HG02588 (cell line): ENCODE measurements around the gene PDCD1.
"Not testable (repeated sequence)": the region's sequence is repeated elsewhere in the genome, so short reads cannot be mapped to it uniquely, and the experiment has no call there.

ENCODE experiments used
- ATAC-seq: cut with Tn5 transposase; IDR thresholded peaks from one replicate; pipeline ENCODE4 v1.9.1; 2021; ENCODE audit warnings: mild to moderate bottlenecking, moderate library complexity; ENCODE audit not compliant: unreplicated experiment

PDCD1 gene

DNA sequence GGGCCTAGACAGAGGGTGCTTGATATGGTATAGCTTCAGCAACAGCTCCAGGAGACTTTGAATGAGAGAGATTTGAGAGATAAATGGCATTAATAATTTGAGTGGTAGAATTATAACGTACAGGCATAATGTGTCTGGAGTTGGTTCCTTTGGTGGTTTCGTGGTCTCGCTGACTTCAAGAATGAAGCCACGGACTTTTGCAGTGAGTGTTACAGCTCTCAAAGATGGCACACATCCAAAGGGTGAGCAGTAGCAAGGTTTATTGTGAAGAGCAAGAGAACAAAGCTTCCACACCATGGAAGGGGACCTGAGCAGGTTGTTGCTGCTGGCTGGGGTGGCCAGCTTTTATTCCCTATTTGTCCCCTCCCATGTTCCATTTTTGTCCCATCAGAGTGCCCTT, 23.1 kb downstream of the PDCD1 start:
- no peak for ATAC-seq

DNA sequence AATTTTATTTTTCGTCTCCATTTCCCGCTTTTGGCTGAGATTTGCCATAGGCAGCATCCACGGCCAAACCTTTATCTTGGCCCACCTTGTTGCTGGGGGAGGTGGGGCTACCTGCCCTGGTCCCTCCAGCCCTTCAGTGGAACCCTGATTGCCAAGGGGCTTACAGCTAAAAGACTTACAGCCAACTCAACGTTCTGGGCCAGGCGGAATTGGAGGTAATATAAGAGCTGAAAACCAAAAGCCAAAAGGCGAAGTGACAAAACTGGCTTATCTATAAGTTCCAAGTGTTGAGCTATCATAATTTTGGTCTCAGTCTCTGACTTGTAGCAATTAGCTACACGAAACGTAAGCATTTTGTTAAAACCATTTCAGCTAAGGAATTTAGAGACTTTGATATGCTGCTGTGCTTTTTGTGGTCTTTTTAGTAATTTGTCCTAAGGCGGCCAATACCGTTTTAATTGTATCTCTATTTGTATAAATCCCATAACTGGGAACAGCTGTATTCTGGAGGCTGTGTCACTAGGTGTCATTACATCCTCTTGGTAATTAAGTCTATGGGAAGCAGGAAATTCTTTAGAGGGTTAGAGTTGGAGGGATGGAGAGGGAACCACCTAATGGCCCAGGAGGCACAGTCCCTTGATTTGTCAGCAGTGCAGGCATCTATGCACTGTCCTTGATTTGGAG, 24.0 kb downstream of the PDCD1 start:
- no peak for ATAC-seq

DNA sequence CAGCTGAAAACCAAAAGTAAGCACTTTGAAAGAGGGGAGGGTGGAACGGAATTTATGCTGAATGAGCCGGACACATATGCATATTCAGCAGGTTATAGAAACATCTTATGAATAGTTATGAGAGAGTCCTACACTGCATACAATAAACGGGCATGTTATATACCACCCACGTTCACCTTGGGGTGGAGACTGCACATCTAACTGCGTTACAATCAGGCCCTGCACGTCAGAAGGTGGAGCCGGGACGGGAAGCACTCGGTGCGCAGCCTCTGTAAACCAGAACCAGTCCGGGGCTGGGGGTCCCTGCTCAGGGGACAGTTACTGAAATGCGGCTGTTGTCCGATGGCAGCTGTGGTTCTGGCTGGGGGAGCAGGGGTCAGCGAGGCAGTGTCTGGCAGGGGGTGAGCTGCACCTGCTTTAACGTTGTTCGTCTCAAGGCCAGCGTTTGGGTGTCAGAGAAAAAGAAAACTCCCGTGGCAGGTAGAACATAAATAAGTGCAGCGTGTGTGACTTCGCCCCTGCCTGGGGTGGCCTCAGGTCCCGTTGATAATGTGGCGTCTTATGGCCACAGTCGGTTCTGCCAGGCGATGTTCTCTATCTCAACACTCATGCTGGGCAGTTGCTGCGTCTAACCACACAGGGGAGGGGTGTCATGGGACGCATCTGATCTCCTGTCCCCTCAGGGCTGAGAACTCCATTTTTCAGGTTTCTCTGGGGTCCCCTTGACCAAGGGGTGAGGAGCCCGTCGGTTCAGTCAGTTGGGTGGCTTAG, 24.8 kb downstream of the PDCD1 start:
- ATAC-seq, result not testable (repeated sequence)

DNA sequence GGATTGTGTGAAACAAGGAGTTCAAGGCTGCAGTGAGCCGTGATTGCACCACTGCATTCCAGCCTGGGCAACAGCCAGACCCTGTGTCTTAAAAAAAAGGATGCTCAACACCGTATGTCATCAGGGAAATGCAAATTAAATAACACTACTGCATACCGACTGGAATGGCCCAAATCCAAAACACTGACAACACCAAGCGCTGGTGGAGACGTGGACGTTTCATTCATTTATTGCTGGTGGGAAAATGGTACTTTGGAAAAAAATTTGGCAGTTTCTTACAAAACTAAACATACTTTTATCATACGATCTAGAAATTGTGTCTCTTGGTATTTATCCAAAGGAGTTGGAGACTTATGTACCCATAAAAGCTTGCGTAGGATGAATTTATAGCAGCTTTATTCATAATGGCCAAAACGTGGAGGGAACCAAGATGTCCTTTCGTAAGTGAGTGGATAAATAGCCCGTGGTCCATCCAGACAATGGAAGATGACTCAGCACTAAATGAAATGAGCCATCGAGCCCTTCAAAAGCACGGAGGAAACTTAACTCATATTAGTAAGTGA, 25.5 kb downstream of the PDCD1 start:
- no peak for ATAC-seq

DNA sequence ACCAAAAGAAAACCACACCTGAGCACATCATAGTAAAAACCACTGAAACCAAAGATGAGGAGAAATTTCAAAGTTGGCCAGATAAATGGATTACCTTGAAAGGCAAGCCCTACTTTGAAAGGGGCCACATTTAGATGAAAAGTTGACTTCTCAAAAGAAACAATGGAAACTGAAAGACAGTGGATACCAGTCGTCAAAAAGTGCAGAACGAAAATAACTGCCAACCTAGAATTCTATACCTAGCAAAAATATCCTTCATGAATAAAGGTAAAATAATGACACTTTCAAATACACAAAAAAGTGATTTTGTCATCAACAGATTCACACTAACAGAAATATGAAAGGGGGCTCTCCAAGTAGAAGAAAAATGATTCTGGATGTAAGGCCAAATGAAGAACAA, 31.3 kb downstream of the PDCD1 start:
- no peak for ATAC-seq

DNA sequence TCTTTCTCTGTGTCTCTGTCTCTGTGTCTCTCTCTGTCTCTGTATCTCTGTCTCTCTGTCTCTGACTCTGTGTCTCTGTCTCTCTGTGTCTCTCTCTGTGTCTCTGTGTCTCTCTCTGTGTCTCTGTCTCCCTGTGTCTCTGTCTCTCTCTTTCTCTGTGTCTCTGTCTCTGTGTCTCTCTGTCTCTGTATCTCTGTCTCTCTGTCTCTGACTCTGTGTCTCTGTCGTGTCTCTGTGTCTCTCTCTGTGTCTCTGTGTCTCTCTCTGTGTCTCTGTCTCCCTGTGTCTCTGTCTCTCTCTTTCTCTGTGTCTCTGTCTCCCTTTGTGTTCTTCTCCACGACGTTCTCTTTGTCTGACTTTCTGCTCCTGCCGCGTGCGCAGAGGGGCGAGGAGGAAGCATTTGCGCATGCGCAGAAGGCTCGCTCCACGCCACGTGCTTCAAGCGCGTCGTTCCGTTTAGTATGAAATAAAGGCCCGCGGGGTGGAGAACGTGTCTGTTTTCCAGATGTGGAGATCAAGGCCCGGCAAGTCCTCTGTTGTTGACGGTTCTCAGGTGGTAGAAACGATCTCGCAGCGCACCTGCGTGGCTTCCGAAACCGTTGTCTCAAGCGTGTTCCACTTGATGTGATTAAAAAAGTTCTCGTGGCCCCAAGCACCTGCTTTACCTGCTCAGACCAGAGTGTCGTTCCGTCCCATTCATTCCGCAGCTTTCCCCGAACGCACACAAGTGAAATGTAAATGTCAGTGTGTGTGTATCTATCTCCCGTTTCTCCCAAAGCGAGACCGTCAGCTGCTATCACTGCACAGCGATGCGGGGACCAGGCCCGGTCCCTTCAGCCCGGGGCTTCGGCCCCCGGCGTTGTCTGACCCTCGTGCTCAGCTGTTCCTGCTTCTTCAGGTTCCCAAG, 34.9 kb downstream of the PDCD1 start:
- not testable (repeated sequence) for ATAC-seq

DNA sequence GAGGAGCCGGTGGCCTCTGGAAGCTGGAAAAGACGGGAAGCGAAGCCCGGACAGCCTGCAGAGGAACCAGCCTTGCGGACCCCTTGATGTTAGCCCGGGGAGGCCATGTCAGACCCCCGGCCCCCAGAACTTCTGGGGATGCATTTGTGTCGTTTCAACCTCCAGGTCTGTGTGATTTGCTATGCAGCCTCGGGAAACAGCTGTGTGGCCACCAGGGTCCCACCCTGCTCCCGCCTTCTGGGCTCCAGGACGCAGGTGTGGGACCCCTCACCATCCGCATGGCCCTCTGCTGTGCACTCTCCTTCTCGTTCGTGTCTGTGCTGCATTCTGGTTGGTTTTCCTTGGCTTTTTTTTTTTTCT, 36.5 kb downstream of the PDCD1 start:
- no peak for ATAC-seq

DNA sequence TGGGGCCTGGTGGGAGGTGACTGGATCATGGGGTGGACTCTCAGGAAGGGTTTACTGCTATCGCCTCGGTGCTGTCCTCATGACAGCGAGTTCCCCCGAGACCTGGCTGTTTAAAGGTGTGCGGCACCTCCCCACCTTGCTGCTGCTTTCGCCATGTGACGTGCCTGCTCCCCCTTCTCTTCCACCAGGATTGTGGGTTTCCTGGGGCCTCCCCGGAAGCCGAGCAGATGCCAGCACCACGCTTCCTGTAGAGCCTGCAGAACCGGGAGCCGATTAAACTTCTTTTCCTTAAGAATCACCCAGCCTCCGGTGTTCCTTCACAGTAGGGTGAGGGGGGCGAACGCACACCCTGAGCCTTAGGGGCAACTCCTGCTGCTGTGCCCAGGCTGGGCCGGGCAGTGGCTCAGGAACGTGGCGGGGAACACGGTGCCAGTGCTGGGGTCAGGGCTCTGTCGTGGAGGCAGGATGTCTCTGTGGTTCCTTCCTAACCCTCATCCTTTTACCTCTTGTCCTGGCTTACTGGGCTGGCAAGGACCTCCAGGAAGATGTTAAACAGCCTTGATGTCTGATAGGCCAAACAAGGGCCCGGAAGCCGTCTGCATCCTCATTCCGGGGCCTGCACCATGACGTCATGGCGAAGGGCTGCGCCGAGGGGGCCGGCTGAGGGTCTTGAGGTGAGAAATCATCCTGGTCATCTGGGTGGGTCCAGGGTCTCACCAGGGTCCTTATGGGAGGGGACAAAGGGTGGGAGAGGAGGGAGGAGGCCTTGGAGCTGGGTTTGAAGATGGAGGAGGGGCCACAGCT, 37.0 kb downstream of the PDCD1 start:
- ATAC-seq, result no peak

DNA sequence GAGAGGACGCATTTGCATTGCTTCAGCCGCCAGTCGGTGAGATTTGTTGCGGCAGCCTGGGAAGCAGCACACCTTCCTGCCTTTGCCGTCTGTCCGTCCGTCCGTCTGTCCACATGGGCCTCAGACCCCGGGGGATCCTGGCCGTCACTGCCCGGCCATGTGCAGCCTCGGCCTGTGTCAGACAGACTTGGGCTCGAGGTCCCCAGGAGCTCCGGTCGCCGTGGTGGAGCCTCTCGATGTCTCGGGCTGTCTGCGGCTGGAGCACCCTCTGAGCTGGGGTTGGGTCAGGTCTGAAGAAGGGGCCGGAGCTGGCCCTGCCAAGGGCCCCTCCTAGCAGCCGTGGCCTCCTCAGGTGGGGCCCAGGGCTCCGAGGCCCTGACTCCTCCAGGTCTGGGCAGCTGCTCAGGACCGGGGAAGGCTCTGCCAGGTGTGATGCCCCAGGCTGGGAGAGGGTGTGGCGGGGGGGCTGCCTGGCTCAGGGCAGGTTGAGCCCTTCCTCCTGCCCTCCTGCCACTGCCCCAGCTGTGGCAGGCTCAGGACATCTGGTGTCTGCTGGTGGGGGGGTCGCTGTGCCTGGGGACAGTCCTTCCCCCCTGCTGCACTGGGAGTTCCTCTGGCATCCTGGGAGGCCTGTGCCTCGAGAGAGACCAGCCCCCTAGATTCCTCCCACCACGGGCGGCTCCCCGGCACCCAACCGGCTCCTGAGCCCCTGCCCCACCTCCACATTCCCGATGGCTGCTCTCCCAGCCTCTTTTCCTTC, 37.9 kb downstream of the PDCD1 start:
- ATAC-seq, result no peak

DNA sequence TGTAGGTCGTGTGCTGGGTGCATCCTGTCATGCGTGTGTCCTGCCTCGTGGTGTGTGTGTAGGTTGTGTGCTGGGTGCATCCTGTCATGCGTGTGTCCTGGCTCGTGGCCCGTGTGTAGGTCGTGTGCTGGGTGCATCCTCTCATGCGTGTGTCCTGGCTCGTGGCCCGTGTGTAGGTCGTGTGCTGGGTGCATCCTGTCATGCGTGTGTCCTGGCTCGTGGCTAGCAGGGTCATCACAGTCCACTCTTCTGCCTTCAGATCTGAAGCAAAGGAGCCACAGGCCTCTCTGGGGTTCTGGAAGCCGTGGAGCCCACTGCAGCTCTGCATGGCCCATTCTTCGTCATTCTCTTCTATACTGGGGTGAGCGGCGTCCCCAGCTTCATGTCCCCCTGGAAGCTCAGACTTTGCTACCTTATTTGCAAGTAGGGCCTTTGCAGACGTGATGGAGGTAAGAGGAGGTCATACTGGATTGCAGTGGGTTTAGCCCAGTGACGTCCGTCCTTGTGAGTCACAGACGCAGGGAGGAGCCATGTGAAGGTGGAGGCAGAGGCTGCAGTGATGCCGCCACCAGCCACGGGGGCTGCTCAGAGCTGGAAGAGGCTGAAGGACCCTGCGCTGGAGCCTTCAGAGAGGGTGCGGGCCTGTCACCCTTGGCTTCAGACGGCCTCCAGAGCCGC, 38.6 kb downstream of the PDCD1 start:
- ATAC-seq, result not testable (repeated sequence)

DNA sequence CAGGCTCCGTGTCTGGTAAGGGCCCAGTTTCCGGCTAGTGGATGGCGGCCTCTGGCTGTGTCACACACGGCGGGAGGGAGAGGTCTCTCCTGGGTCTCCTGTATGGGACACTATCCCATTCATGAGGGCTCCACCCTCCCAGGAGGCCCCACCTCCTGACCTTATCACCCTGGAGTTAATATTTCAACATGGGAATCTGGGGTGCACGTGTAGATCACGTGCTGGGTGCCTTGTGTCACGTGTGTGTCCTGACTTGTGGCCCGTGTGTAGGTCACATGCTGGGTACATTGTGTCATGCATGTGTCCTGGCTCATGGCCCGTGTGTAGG, 39.8 kb downstream of the PDCD1 start:
- no peak for ATAC-seq

DNA sequence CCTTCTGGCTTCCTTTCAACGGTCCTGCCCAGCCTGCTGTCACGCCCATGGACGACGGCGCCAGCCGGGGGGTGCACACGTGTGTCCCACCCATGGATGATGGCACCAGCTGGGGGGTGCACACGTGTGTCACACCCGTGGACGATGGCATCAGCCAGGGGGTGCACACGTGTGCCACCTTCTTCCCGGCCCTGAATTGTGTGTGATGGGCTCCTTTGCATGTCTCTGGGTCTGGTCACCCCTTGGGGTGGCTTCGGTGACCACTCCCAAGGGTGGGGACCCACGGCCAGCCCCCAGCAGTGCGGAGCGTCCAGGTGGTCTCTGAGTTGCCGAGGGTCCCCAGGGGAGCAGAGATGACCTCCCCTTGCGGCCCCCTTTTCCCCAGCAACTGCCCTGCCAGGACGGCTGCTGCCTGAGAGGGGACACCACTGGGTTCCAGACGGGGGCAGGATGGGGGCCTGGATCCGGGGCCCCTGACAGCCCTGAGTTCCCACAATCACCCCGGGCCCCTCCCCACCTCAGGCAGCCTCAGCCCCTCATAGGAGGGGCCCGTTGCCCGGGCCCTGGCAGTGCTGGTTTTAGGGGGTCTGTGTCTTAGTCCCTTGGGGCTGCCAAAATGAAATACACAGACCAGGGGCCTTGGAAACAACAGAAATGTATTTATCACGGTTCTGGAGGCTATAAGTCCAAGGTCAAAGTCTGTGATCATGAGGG, 40.3 kb downstream of the PDCD1 start:
- no peak for ATAC-seq

DNA sequence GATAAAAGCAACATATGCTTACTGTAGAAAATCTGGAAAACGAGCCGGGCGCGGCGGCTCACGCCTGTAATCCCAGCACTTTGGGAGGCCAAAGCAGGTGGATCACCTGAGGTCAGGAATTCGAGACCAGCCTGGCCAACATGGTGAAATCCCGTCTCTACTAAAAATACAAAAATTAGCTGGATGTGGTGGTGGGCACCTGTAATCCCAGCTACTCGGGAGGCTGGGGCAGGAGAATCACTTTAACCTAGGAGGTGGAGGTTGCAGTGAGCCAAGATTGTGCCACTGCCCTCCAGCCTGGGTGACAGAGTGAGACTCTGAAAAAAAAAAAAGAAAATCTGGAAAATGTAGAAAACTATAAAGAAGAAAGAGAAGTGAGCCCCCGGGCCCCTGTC, 40.9 kb downstream of the PDCD1 start:
- not testable (repeated sequence) for ATAC-seq

DNA sequence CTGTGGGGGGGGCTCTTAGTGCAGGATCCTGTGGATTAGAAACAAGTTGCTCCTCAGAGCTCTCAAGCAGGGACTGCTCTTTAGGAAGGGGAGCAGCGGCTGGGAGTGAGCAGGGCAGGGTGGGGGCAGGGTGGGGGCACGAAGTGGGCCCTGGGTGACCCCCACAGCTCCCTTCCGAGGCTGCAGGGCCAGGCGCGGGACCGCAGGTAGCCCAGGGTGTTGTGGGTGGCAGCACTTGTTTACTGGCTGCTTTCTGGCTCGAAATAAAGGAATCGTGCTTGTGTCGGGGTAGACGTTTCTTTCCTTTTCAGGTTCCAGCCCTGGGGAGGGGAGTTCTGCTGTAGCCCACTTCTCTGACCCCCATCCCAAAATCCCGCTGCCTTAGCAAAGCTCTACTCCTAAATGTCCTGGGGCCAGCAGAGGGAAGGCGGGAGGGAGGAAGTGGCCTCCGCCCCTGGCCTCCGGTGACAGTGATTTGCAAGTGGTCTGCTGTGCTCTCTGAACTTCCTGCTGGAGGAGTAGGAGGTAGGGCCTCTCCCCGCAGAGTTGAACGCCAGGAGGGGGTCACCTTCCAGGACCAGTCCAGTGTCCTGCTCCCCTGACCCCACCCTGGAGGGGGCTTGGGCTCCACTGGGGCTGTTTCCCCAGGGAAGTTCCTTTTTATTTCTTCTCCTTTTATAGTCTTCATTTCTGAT, 41.4 kb downstream of the PDCD1 start:
- no peak for ATAC-seq

DNA sequence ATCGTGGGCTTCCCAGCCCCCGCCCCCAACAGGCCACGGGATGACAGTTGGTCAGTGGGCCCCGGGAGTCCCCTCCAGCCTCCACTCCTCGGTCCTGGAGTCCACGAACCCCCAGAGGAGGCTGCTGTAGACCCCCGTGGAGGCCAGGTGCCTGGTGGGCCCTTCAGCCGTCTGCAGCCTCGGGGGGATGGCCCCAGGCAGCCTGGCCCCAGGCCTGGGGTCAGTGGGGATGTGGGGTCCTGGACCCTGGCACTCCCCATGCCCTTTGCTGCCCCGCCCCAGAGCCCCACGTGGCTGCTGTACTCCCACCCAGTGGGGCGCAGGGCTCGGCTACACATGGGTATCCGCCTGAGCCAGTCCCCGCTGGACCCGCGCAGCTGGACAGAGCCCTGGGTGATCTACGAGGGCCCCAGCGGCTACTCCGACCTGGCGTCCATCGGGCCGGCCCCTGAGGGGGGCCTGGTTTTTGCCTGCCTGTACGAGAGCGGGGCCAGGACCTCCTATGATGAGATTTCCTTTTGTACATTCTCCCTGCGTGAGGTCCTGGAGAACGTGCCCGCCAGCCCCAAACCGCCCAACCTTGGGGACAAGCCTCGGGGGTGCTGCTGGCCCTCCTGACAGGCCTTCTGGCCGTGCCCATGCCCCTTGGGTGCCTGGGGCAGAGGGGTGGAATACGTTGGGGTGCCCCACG, 42.1 kb downstream of the PDCD1 start:
- no peak for ATAC-seq

DNA sequence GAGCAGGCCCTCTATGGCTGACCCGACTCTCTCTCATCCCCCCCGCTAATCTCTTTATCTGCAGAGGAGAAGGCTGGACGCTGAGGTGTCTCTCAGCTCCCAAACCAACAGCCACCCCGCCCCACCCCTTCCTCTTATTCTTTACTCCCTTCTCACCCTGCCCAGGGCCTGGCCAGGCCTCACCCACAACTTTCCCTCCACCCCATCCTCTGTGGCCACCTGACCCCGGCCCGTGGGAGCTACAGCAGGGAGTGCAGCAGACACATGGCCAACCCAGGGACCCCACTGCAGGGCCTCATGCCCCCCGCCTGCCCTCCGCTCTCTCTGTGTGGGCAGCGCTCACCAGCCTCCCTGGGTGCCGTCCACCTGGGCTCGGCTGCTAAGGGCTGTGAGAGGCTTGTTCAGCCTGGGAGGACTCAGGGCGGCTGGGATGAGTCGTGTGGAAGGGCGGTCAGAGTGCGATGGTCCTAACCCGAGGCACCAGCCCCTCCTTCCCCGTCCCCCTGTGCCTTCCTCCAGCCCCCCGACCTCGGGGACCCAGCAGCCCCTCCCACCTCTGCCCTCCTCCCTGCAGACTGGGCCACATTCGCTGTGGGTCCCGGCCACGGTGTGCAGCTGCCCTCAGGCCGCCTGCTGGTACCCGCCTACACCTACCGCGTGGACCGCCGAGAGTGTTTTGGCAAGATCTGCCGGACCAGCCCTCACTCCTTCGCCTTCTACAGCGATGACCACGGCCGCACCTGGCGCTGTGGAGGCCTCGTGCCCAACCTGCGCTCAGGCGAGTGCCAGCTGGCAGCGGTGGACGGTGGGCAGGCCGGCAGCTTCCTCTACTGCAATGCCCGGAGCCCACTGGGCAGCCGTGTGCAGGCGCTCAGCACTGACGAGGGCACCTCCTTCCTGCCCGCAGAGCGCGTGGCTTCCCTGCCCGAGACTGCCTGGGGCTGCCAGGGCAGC, 42.9 kb downstream of the PDCD1 start:
- ATAC-seq, result no peak
